SK-N-SH (cell line): ENCODE data around the gene KIF1C. TPM values are rescaled to one million over a fixed set of nuclear protein-coding genes. Genes with fewer than 3 reads are reported as not detected.

Experiments
- CTCF ChIA-PET: fragments of 300-600, 350-600 bp; formaldehyde crosslinking; extraction: SDS; loops from one replicate; lab custom pipeline; 2021; lab: Yijun Ruan, JAX
- POLR2A ChIA-PET: fragments of 350-600 bp; sonication (Branson Sonifier 250); formaldehyde crosslinking; extraction: SDS; loops from one replicate; lab custom pipeline; 2020; ENCODE audit warnings: antibody characterized with exemption, inconsistent platforms; lab: Yijun Ruan, JAX
- DNase-seq: peaks from one replicate; pipeline ENCODE4 v3.0.0; 2012
- H2AFZ ChIP-seq: fragments of 200-600 bp; sonication (generic); 2 replicates; pipeline ENCODE4 v1.8.1; 2016; ENCODE audit warnings: antibody characterized with exemption, mild to moderate bottlenecking, low read depth
- H3F3A ChIP-seq: fragments of 200-600 bp; sonication (generic); replicated peaks from 2 replicates; pipeline ENCODE3; 2016; ENCODE audit warnings: antibody characterized with exemption, mild to moderate bottlenecking; ENCODE audit not compliant: insufficient read depth
- H3K27ac ChIP-seq, 2 experiments: fragments of 200-500 bp in 1 of 2; fragments of 200-600 bp in 1 of 2; sonication (Bioruptor generic) in 1 of 2; sonication (generic), shearing (Covaris generic) in 1 of 2; 2 replicates each; pipeline versions ENCODE4 v1.5.1 to v1.6.1; 2014 to 2016; ENCODE audit warnings: low read depth in 2 of 2, inconsistent platforms in 1 of 2, low read length in 1 of 2, mild to moderate bottlenecking in 1 of 2, mixed read lengths in 1 of 2
- H3K27me3 ChIP-seq: fragments of 200-600 bp; sonication (generic), shearing (Covaris generic); 2 replicates; pipeline ENCODE4 v1.6.1; 2016; ENCODE audit warnings: mixed run types; ENCODE audit not compliant: insufficient read depth
- H3K36me3 ChIP-seq, 2 experiments: fragments of 200-500 bp in 1 of 2; fragments of 200-600 bp in 1 of 2; sonication (Bioruptor generic) in 1 of 2; sonication (generic) in 1 of 2; replicated peaks in 1 of 2; 2 replicates each; pipeline versions ENCODE3 to v1.5.1; 2014 to 2016; ENCODE audit warnings: low read length in 1 of 2, mild to moderate bottlenecking in 1 of 2; ENCODE audit not compliant: insufficient read depth in 2 of 2, control insufficient read depth in 1 of 2
- H3K4me1 ChIP-seq, 2 experiments: fragments of 200-500 bp in 1 of 2; fragments of 200-600 bp in 1 of 2; sonication (Bioruptor generic) in 1 of 2; sonication (generic), shearing (Covaris generic) in 1 of 2; 2 replicates each; pipeline versions ENCODE4 v1.5.1 to v1.6.1; 2014 to 2016; ENCODE audit warnings: low read depth in 1 of 2, low read length in 1 of 2, mixed run types in 1 of 2; ENCODE audit not compliant: insufficient read depth in 2 of 2, control insufficient read depth in 1 of 2
- H3K4me2 ChIP-seq: fragments of 200-600 bp; sonication (generic), shearing (Covaris generic); 2 replicates; pipeline ENCODE4 v1.6.1; 2017; ENCODE audit warnings: mixed run types
- H3K4me3 ChIP-seq, 2 experiments: fragments of 200-500 bp in 1 of 2; fragments of 200-600 bp in 1 of 2; sonication (Bioruptor generic) in 1 of 2; sonication (generic), shearing (Covaris generic) in 1 of 2; 2 replicates each; pipeline versions ENCODE4 v1.5.1 to v1.8.1; 2014 to 2016; ENCODE audit warnings: low read depth in 2 of 2, inconsistent platforms in 1 of 2, low read length in 1 of 2, mild to moderate bottlenecking in 1 of 2, mixed read lengths in 1 of 2, moderate library complexity in 1 of 2
- H3K79me2 ChIP-seq: fragments of 200-600 bp; sonication (generic); 2 replicates; pipeline ENCODE4 v1.8.1; 2017; ENCODE audit warnings: mild to moderate bottlenecking; ENCODE audit not compliant: insufficient read depth
- H3K9ac ChIP-seq: fragments of 200-600 bp; sonication (generic); 2 replicates; pipeline ENCODE4 v1.6.1; 2017; ENCODE audit warnings: mixed run types
- H3K9me2 ChIP-seq: fragments of 200-600 bp; sonication (generic); 2 replicates; pipeline ENCODE4 v1.6.1; 2017; ENCODE audit warnings: mixed run types
- H3K9me3 ChIP-seq: fragments of 200-600 bp; sonication (generic); 2 replicates; pipeline ENCODE4 v1.6.1; 2017; ENCODE audit warnings: mixed run types, mild to moderate bottlenecking, moderate library complexity
- H4K20me1 ChIP-seq: fragments of 200-600 bp; sonication (generic); 2 replicates; pipeline ENCODE4 v1.6.1; 2017; ENCODE audit warnings: mild to moderate bottlenecking, mixed run types; ENCODE audit not compliant: insufficient read depth
- EZH2phosphoT487 ChIP-seq: fragments of 200-600 bp; sonication (generic); IDR thresholded peaks from 2 replicates; pipeline ENCODE4 v1.6.1; 2017; ENCODE audit warnings: low read depth, mixed run types, mild to moderate bottlenecking, antibody characterized with exemption, moderate library complexity, borderline replicate concordance
- FOSL2 ChIP-seq: IDR thresholded peaks from 2 replicates; pipeline ENCODE4 v1.4.0; 2012; ENCODE audit warnings: low read depth, mild to moderate bottlenecking, moderate library complexity, borderline replicate concordance
- FOXJ3 ChIP-seq: sonication (generic); formaldehyde crosslinking; IDR thresholded peaks from 2 replicates; pipeline ENCODE4 v1.5.1; 2020; ENCODE audit warnings: mild to moderate bottlenecking, missing genetic modification reagents
- FOXM1 ChIP-seq: IDR thresholded peaks from 2 replicates; pipeline ENCODE4 v1.4.0; 2012; ENCODE audit warnings: low read depth, mild to moderate bottlenecking
- GABPA ChIP-seq: IDR thresholded peaks from 2 replicates; pipeline ENCODE4 v1.4.0; 2012; ENCODE audit warnings: low read depth, mild to moderate bottlenecking
- GATA2 ChIP-seq: sonication (generic); formaldehyde crosslinking; IDR thresholded peaks from 2 replicates; pipeline ENCODE4 v1.5.0; 2020; ENCODE audit warnings: mild to moderate bottlenecking, missing genetic modification reagents
- MEF2A ChIP-seq: IDR thresholded peaks from 2 replicates; pipeline ENCODE4 v1.4.0; 2012; ENCODE audit warnings: low read depth, borderline replicate concordance
- MXI1 ChIP-seq: IDR thresholded peaks from 2 replicates; pipeline ENCODE4 v1.6.1; 2012; ENCODE audit warnings: mild to moderate bottlenecking, low read depth, low read length, improper control_type of control experiment
- RAD21 ChIP-seq: IDR thresholded peaks from 2 replicates; pipeline ENCODE4 v1.6.1; 2012; ENCODE audit warnings: mild to moderate bottlenecking, low read length
- RCOR1 ChIP-seq: fragments of 150-350 bp; IDR thresholded peaks from 2 replicates; pipeline ENCODE4 v1.6.1; 2017; ENCODE audit warnings: antibody characterized with exemption, low read length
- RFX5 ChIP-seq: IDR thresholded peaks from 2 replicates; pipeline ENCODE4 v1.6.1; 2012; ENCODE audit warnings: mild to moderate bottlenecking, improper control_type of control experiment, low read length
- SIN3A ChIP-seq: IDR thresholded peaks from 2 replicates; pipeline ENCODE4 v1.6.1; 2012; ENCODE audit warnings: low read depth, mild to moderate bottlenecking, low read length, moderate library complexity, borderline replicate concordance
- SMC3 ChIP-seq: IDR thresholded peaks from 2 replicates; pipeline ENCODE4 v1.6.1; 2012; ENCODE audit warnings: low read depth, low read length, improper control_type of control experiment
- TAF1 ChIP-seq: IDR thresholded peaks from 2 replicates; pipeline ENCODE4 v1.6.1; 2012; ENCODE audit warnings: low read depth, mild to moderate bottlenecking, low read length, moderate library complexity, borderline replicate concordance
- YY1 ChIP-seq: IDR thresholded peaks from 2 replicates; pipeline ENCODE4 v1.4.0; 2012; ENCODE audit warnings: low read depth, mild to moderate bottlenecking
- WGBS: methylation state at CpG from one replicate; pipeline ENCODE4 v1.1.6; 2017; ENCODE audit warnings: low lambda C conversion rate; 5-methylcytosine and 5-hydroxymethylcytosine counted together
- polyA plus RNA-seq, 3 experiments: library from polyadenylated mRNA; depleted of rRNA; stranded (reverse); fragments of >200 nt; gene quantifications; 2 replicates each; pipeline ENCODE4 v1.2.3, GENCODE V29; 2012
- TF ChIP-seq, protein P1 (sequence below): IDR thresholded peaks from 2 replicates; pipeline ENCODE4 v1.4.0; 2012; ENCODE audit warnings: low read depth, borderline replicate concordance
- TF ChIP-seq, protein P2 (sequence below): IDR thresholded peaks from 2 replicates; pipeline ENCODE4 v1.4.0; 2012; ENCODE audit warnings: low read depth, borderline replicate concordance
- TF ChIP-seq, protein P3 (sequence below): fragments of 200-600 bp; sonication (generic); IDR thresholded peaks from 2 replicates; pipeline ENCODE4 v1.6.1; 2017; ENCODE audit warnings: antibody characterized with exemption, mild to moderate bottlenecking, moderate library complexity
- TF ChIP-seq, protein P4 (sequence below): fragments of 150-350 bp; IDR thresholded peaks from 2 replicates; pipeline ENCODE4 v1.6.1; 2017; ENCODE audit warnings: antibody characterized with exemption, low read length, low read depth, borderline replicate concordance
- TF ChIP-seq, protein P5 (sequence below): IDR thresholded peaks from 2 replicates; pipeline ENCODE4 v1.6.1; 2012; ENCODE audit warnings: mild to moderate bottlenecking, low read depth, low read length, moderate library complexity

KIF1C gene
- polyA plus RNA-seq, 1 of the 3 experiments (the other 2 are of a cell fraction): 58.2 TPM

DNA sequence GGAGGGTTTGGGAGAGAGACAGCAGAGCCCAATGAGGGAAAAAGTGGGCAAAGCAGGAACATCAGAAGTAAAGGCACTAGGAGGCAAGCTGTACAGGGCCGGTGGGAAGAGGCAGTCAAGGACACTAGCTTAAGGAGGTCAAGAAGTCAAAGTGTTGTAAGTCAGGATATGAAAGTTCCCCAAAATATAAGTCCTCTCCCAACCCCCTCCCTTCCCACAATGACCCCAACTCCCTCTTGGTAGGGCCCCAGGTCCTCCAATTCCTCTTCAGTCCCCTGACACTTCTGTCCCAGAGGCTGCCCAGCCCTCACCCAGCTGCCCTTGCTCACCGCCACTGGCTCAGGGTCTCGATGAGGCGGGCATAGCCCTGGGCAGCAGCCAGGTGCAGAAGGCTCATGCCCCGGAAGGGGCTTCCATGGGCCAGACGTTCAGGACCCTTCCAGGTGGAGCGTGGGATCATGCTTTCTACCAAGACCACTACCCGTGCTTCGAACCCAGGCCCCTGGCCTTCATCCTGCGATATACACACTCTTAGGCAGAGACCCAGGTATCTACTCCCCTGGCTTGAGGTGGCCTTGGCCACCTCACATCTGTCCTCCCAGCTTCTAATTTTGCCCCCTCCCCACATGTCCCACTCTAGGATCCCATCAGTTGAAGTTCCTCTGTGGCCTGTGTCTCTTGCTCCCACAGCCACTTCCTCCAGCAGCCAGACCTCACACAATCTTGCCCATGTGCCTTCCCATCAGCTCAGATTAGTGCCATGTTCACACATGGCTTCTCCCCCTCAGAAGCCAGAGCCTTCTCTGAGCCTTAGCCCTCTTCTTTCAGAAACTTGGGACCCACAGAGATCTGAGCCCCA is 24.3 kb upstream of the KIF1C start:
- Histone ChIP-seq H4K20me1 (no peaks in the 10 kb centered on the region), H3K4me3 (no peak overlapping the region), H3K27me3 (no peaks in the 10 kb centered on the region), H3K79me2 (peaks cover 18% of the 10 kb centered on the region), H3F3A (peaks cover 7% of the 10 kb centered on the region), H3K36me3 (peaks cover 23 to 42% of the 10 kb centered on the region in 2 experiments), H3K9me2 (no peaks in the 10 kb centered on the region), H3K27ac (no peak overlapping the region), H3K4me1 (peaks cover 9 to 14% of the 10 kb centered on the region in 2 experiments; a peak in 2 of 4 replicates), H3K9ac (no peak overlapping the region), H3K9me3 (no peaks in the 10 kb centered on the region), H3K4me2 (no peak overlapping the region), H2AFZ (no peak overlapping the region)
- TF ChIP-seq MEF2A (no peak), SIN3A (no peak), GATA2 (CRISPR knock-in tag) (no peak), RCOR1 (no peak), FOXM1 (no peak), GABPA (no peak), YY1 (no peak), FOXJ3 (CRISPR knock-in tag) (no peak), MXI1 (no peak), RAD21 (no peak), FOSL2 (no peak), TAF1 (no peak), SMC3 (no peak), EZH2phosphoT487 (no peak), RFX5 (no peak)
- TF ChIP-seq, protein P1, sequence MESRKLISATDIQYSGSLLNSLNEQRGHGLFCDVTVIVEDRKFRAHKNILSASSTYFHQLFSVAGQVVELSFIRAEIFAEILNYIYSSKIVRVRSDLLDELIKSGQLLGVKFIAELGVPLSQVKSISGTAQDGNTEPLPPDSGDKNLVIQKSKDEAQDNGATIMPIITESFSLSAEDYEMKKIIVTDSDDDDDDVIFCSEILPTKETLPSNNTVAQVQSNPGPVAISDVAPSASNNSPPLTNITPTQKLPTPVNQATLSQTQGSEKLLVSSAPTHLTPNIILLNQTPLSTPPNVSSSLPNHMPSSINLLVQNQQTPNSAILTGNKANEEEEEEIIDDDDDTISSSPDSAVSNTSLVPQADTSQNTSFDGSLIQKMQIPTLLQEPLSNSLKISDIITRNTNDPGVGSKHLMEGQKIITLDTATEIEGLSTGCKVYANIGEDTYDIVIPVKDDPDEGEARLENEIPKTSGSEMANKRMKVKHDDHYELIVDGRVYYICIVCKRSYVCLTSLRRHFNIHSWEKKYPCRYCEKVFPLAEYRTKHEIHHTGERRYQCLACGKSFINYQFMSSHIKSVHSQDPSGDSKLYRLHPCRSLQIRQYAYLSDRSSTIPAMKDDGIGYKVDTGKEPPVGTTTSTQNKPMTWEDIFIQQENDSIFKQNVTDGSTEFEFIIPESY: no peak
- TF ChIP-seq, protein P2, sequence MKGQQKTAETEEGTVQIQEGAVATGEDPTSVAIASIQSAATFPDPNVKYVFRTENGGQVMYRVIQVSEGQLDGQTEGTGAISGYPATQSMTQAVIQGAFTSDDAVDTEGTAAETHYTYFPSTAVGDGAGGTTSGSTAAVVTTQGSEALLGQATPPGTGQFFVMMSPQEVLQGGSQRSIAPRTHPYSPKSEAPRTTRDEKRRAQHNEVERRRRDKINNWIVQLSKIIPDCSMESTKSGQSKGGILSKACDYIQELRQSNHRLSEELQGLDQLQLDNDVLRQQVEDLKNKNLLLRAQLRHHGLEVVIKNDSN: no peak
- TF ChIP-seq, protein P3, sequence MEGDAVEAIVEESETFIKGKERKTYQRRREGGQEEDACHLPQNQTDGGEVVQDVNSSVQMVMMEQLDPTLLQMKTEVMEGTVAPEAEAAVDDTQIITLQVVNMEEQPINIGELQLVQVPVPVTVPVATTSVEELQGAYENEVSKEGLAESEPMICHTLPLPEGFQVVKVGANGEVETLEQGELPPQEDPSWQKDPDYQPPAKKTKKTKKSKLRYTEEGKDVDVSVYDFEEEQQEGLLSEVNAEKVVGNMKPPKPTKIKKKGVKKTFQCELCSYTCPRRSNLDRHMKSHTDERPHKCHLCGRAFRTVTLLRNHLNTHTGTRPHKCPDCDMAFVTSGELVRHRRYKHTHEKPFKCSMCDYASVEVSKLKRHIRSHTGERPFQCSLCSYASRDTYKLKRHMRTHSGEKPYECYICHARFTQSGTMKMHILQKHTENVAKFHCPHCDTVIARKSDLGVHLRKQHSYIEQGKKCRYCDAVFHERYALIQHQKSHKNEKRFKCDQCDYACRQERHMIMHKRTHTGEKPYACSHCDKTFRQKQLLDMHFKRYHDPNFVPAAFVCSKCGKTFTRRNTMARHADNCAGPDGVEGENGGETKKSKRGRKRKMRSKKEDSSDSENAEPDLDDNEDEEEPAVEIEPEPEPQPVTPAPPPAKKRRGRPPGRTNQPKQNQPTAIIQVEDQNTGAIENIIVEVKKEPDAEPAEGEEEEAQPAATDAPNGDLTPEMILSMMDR: no peak
- TF ChIP-seq, protein P4, sequence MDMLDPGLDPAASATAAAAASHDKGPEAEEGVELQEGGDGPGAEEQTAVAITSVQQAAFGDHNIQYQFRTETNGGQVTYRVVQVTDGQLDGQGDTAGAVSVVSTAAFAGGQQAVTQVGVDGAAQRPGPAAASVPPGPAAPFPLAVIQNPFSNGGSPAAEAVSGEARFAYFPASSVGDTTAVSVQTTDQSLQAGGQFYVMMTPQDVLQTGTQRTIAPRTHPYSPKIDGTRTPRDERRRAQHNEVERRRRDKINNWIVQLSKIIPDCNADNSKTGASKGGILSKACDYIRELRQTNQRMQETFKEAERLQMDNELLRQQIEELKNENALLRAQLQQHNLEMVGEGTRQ: no peak
- TF ChIP-seq, protein P5, sequence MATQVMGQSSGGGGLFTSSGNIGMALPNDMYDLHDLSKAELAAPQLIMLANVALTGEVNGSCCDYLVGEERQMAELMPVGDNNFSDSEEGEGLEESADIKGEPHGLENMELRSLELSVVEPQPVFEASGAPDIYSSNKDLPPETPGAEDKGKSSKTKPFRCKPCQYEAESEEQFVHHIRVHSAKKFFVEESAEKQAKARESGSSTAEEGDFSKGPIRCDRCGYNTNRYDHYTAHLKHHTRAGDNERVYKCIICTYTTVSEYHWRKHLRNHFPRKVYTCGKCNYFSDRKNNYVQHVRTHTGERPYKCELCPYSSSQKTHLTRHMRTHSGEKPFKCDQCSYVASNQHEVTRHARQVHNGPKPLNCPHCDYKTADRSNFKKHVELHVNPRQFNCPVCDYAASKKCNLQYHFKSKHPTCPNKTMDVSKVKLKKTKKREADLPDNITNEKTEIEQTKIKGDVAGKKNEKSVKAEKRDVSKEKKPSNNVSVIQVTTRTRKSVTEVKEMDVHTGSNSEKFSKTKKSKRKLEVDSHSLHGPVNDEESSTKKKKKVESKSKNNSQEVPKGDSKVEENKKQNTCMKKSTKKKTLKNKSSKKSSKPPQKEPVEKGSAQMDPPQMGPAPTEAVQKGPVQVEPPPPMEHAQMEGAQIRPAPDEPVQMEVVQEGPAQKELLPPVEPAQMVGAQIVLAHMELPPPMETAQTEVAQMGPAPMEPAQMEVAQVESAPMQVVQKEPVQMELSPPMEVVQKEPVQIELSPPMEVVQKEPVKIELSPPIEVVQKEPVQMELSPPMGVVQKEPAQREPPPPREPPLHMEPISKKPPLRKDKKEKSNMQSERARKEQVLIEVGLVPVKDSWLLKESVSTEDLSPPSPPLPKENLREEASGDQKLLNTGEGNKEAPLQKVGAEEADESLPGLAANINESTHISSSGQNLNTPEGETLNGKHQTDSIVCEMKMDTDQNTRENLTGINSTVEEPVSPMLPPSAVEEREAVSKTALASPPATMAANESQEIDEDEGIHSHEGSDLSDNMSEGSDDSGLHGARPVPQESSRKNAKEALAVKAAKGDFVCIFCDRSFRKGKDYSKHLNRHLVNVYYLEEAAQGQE: no peak
- POLR2A ChIA-PET: no interaction called here
- CTCF ChIA-PET: interaction anchor here (1.1 to 6.6 kb wide), 5 partner anchors 7 to 89 kb away, joined by 3 to 52 read pairs (median 4); partner anchors contain the start of genes CHRNE and KIF1C
- WGBS: 89% methylated on average over 8 of the region's 10 CpGs
- DNase-seq: no peak
